ENCODE data around the gene BCL2L15. TPM values are rescaled to one million over a fixed set of nuclear protein-coding genes. Genes with fewer than 3 reads are reported as not detected.

Gene BCL2L15
- total and polyA plus RNA-seq, 2 experiments from 2014 or later, result 0.32 TPM; not detected in 1

GRCh38 chr1:113858982-113859381 lies 28.4 kb downstream of the BCL2L15 start:
- no peak for TF ChIP-seq EZH2phosphoT487 (IDR thresholded peaks at IDR 0.05; ENCODE audit: insufficient read depth, low read depth)
- TF ChIP-seq EZH2 (IDR thresholded peaks at IDR 0.05; ENCODE audit: insufficient read depth, poor library complexity, severe bottlenecking), result no peak
- H4K20me1 ChIP-seq (ENCODE audit: insufficient read depth), result no peaks in the 10 kb centered on the region
- DNase-seq, result no peak
- H3F3A ChIP-seq (ENCODE audit: insufficient read depth), result no peaks in the 10 kb centered on the region
- H3K9me3 ChIP-seq (ENCODE audit: low read depth), result no peaks in the 10 kb centered on the region
- H3K4me1 ChIP-seq (ENCODE audit: insufficient read depth), result peaks cover 34% of the 10 kb centered on the region
- H3K79me2 ChIP-seq (ENCODE audit: insufficient read depth), result no peaks in the 10 kb centered on the region
- no peak overlapping the region for H3K27ac ChIP-seq
- no peaks in the 10 kb centered on the region for H3K27me3 ChIP-seq (replicated peaks; ENCODE audit: insufficient read depth)
- 77% methylated on average over 1 of the region's 1 CpG for WGBS, 2 experiments (ENCODE audit: low coverage in 1 of 2, low lambda C conversion rate in 2 of 2, missing lambda C conversion rate in 2 of 2)
- no peaks in the 10 kb centered on the region for H3K9me2 ChIP-seq (ENCODE audit: insufficient read depth)
- peak overlapping the region; percentile 88 for H2AFZ ChIP-seq
- peak overlapping the region; percentile 60; the same call in 1 of the 2 replicates for H3K4me3 ChIP-seq
- no peaks in the 10 kb centered on the region for H3K36me3 ChIP-seq (ENCODE audit: low read depth)
- peak overlapping the region; percentile 44; the same call in 1 of the 2 replicates for H3K9ac ChIP-seq
- peak overlapping the region; percentile 79 for H3K4me2 ChIP-seq (ENCODE audit: unreplicated experiment)
- in situ Hi-C loops (cut with MboI), result no loop called here

DNA sequence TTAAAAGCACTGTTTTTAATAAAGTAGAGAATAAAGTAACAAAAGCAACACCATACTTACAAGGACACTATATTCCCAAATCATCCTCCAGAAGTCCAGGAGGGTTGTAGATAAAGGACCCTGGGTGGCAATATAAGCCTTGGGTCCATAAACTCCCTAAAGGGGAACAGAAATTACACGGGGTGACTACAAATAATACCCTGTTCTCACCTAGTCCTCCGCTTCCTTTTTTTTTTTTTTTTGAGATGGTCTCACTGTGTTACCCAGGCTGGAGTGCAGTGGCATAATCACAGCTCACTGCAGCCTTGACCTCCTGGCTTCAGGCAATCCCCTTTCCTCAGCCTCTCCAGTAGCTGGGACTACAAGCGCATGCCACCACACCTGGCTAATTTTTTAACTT lies 29.0 kb downstream of the BCL2L15 start:
- no peaks in the 10 kb centered on the region for H3K27me3 ChIP-seq (replicated peaks; ENCODE audit: insufficient read depth)

GRCh38 chr1:113857776-113858175 lies 29.6 kb downstream of the BCL2L15 start:
- TF ChIP-seq EZH2 (IDR thresholded peaks at IDR 0.05; ENCODE audit: insufficient read depth, poor library complexity, severe bottlenecking) (no peak), EZH2phosphoT487 (IDR thresholded peaks at IDR 0.05; ENCODE audit: insufficient read depth, low read depth) (no peak)
- Histone ChIP-seq H3F3A (ENCODE audit: insufficient read depth) (no peaks in the 10 kb centered on the region), H2AFZ (no peak overlapping the region), H3K4me1 (ENCODE audit: insufficient read depth) (peaks cover 34% of the 10 kb centered on the region), H4K20me1 (ENCODE audit: insufficient read depth) (no peaks in the 10 kb centered on the region), H3K4me2 (ENCODE audit: unreplicated experiment) (no peak overlapping the region), H3K36me3 (ENCODE audit: low read depth) (no peaks in the 10 kb centered on the region), H3K9ac (no peak overlapping the region), H3K79me2 (ENCODE audit: insufficient read depth) (no peaks in the 10 kb centered on the region), H3K27me3 (replicated peaks; ENCODE audit: insufficient read depth) (no peaks in the 10 kb centered on the region), H3K4me3 (no peak overlapping the region), H3K27ac (no peak overlapping the region), H3K9me3 (ENCODE audit: low read depth) (no peaks in the 10 kb centered on the region), H3K9me2 (ENCODE audit: insufficient read depth) (no peaks in the 10 kb centered on the region)
- 96 to 100% methylated on average over 3 of the region's 3 CpGs for WGBS, 2 experiments (ENCODE audit: low coverage in 1 of 2, low lambda C conversion rate in 2 of 2, missing lambda C conversion rate in 2 of 2)
- in situ Hi-C loops (cut with MboI), result no loop called here
- DNase-seq, result no peak

More for the DNA sequence above, 29.0 kb downstream of the BCL2L15 start:
- Histone ChIP-seq H3K4me1 (ENCODE audit: insufficient read depth) (peaks cover 34% of the 10 kb centered on the region), H3K4me2 (ENCODE audit: unreplicated experiment) (no peak overlapping the region), H4K20me1 (ENCODE audit: insufficient read depth) (no peaks in the 10 kb centered on the region), H3F3A (ENCODE audit: insufficient read depth) (no peaks in the 10 kb centered on the region), H3K9me3 (ENCODE audit: low read depth) (no peaks in the 10 kb centered on the region), H3K36me3 (ENCODE audit: low read depth) (no peaks in the 10 kb centered on the region), H3K79me2 (ENCODE audit: insufficient read depth) (no peaks in the 10 kb centered on the region), H3K9ac (no peak overlapping the region), H2AFZ (peak overlapping the region; percentile 36; the same call in 1 of the 2 replicates), H3K27ac (no peak overlapping the region), H3K9me2 (ENCODE audit: insufficient read depth) (no peaks in the 10 kb centered on the region), H3K4me3 (no peak overlapping the region)
- in situ Hi-C loops (cut with MboI), result no loop called here
- TF ChIP-seq EZH2phosphoT487 (IDR thresholded peaks at IDR 0.05; ENCODE audit: insufficient read depth, low read depth) (no peak), EZH2 (IDR thresholded peaks at IDR 0.05; ENCODE audit: insufficient read depth, poor library complexity, severe bottlenecking) (no peak)
- 86 to 88% methylated on average over 3 of the region's 3 CpGs for WGBS, 2 experiments (ENCODE audit: low coverage in 1 of 2, low lambda C conversion rate in 2 of 2, missing lambda C conversion rate in 2 of 2)
- no peak for DNase-seq

DNA sequence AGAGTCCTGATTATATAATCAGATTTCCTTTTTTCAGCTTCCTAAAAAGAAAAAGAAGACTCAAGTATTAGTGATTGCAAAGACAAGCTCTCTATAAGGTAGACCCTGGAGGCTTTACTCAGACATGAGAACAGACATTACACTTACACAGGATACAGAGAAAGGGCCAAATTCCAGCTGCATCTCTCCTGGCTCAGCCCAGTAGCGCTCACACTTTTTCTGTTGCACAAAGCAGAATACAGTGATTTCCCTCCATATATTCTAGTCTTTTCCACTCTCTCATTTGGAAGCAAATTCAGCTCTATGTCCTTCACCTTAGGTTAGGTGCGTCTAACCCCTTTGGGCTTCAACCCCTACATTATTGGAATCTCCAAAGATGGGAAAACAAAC lies 31.0 kb downstream of the BCL2L15 start:
- Histone ChIP-seq H3K27me3 (replicated peaks; ENCODE audit: insufficient read depth) (no peaks in the 10 kb centered on the region), H3K9me2 (ENCODE audit: insufficient read depth) (no peaks in the 10 kb centered on the region), H4K20me1 (ENCODE audit: insufficient read depth) (no peaks in the 10 kb centered on the region), H2AFZ (peak overlapping the region; percentile 52), H3K4me1 (ENCODE audit: insufficient read depth) (peaks cover 29% of the 10 kb centered on the region), H3K4me2 (ENCODE audit: unreplicated experiment) (no peak overlapping the region), H3K27ac (no peak overlapping the region), H3K9ac (no peak overlapping the region), H3K9me3 (ENCODE audit: low read depth) (no peaks in the 10 kb centered on the region), H3K36me3 (ENCODE audit: low read depth) (no peaks in the 10 kb centered on the region), H3K4me3 (no peak overlapping the region), H3F3A (ENCODE audit: insufficient read depth) (no peaks in the 10 kb centered on the region), H3K79me2 (ENCODE audit: insufficient read depth) (no peaks in the 10 kb centered on the region)
- in situ Hi-C loops (cut with MboI), result no loop called here
- DNase-seq, result no peak
- WGBS, 2 experiments (ENCODE audit: low coverage in 1 of 2, low lambda C conversion rate in 2 of 2, missing lambda C conversion rate in 2 of 2), result 82 to 90% methylated on average over 2 of the region's 2 CpGs
- TF ChIP-seq EZH2 (IDR thresholded peaks at IDR 0.05; ENCODE audit: insufficient read depth, poor library complexity, severe bottlenecking) (no peak), EZH2phosphoT487 (IDR thresholded peaks at IDR 0.05; ENCODE audit: insufficient read depth, low read depth) (no peak)

Measured in GM23248 (cell line).